ENCODE results near the gene MAPT. TPM values are rescaled to one million over a fixed set of nuclear protein-coding genes. Genes with fewer than 3 reads are reported as not detected.

The MAPT gene
- total and polyA plus RNA-seq, 2 of the 13 experiments (the other 11 are each of a cell fraction or from before 2014, with no cell fraction given): 2.1 to 2.8 TPM

GRCh38 chr17:45894022-45894784 is at the start of gene MAPT (continued):
- TF ChIP-seq PAXIP1 (CRISPR knock-in tag; conservative IDR thresholded peaks at IDR 0.05) (0 out of 2 replicates have a peak, but pooled peaks have one; percentile 11), HNRNPL (IDR thresholded peaks at IDR 0.05; ENCODE audit: low read depth, low read length) (no peak), ZNF614 (CRISPR knock-in tag; IDR thresholded peaks at IDR 0.05; ENCODE audit: borderline replicate concordance) (peak; percentile 49; the same call in 1 of the 2 replicates), RAD21 (CRISPR knock-in tag; IDR thresholded peaks at IDR 0.05) (peak; percentile 96), KIAA2018 (CRISPR knock-in tag; IDR thresholded peaks at IDR 0.05; ENCODE audit: borderline replicate concordance) (no peak), RERE (CRISPR knock-in tag; IDR thresholded peaks at IDR 0.05; ENCODE audit: low read depth) (peak; percentile 67), HHEX (CRISPR knock-in tag; IDR thresholded peaks at IDR 0.05) (no peak), ZNF446 (CRISPR knock-in tag; IDR thresholded peaks at IDR 0.05) (no peak), ZBTB25 (CRISPR knock-in tag; IDR thresholded peaks at IDR 0.05) (peak; percentile 74; the same call in 1 of the 2 replicates)

Data from HepG2 (cell line).